Activated CD8-positive, alpha-beta T cell treated with anti-CD3 and anti-CD28 coated beads for 36 hours (primary cell): ENCODE data around the gene DNAJB2. TPM values are rescaled to one million over a fixed set of nuclear protein-coding genes. Genes with fewer than 3 reads are reported as not detected.
"Not testable (repeated sequence)": the region's sequence is repeated elsewhere in the genome, so short reads cannot be mapped to it uniquely, and the experiment has no call there.

Experiments used
- ATAC-seq: fragments of 200-7000 bp; cut with Tn5 transposase; one replicate; pipeline ENCODE4 v1.10.0; 2021; ENCODE audit warnings: mild to moderate bottlenecking, moderate library complexity
- CTCF ChIA-PET: fragments of 350-600 bp; sonication (Branson Sonifier 250); formaldehyde crosslinking; loops from one replicate; lab custom pipeline; 2021; ENCODE audit warnings: antibody characterized with exemption; lab: Charles Lee
- POLR2A ChIA-PET: fragments of 350-600 bp; sonication (Branson Sonifier 250); formaldehyde crosslinking; loops from one replicate; lab custom pipeline; 2021; ENCODE audit warnings: antibody characterized with exemption; lab: Charles Lee
- DNase-seq: peaks from one replicate; pipeline ENCODE4 v3.0.0-alpha.2; 2020
- H3K27ac Mint-ChIP-seq: one replicate; pipeline ENCODE4 v1.8.0; 2021; ENCODE audit warnings: mild to moderate bottlenecking, mixed read lengths
- H3K27me3 Mint-ChIP-seq: one replicate; pipeline ENCODE4 v1.8.0; 2021; ENCODE audit warnings: mixed read lengths
- H3K36me3 Mint-ChIP-seq: one replicate; pipeline ENCODE4 v1.8.0; 2021; ENCODE audit warnings: low read depth, mixed read lengths
- H3K4me1 Mint-ChIP-seq: one replicate; pipeline ENCODE4 v1.8.0; 2021; ENCODE audit warnings: low read depth, mixed read lengths
- H3K4me3 Mint-ChIP-seq: one replicate; pipeline ENCODE4 v1.8.0; 2021; ENCODE audit warnings: mild to moderate bottlenecking, moderate library complexity, mixed read lengths
- H3K9me3 Mint-ChIP-seq: one replicate; pipeline ENCODE4 v1.8.0; 2021; ENCODE audit warnings: mixed read lengths
- CTCF ChIP-seq: fragments of 200-600 bp; IDR thresholded peaks from one replicate; pipeline ENCODE4 v1.8.0; 2022; ENCODE audit warnings: antibody characterized with exemption, mild to moderate bottlenecking
- intact Hi-C: fragments of 100-400 bp; cut with micrococcal nuclease; formaldehyde crosslinking; loops from one replicate; pipeline ENCODE4 v1.10.0; 2022
- total RNA-seq, 2 experiments: library from RNA; stranded (reverse); gene quantifications; one replicate each; pipeline ENCODE4 v1.2.3, GENCODE V29; 2021

Gene DNAJB2
- total RNA-seq, 2 experiments from 2014 or later = 61.8 to 63.3 TPM

- peaks cover 33% of the 10 kb centered on the region for H3K36me3 Mint-ChIP-seq
- ATAC-seq = no peak
- H3K4me1 Mint-ChIP-seq = peaks cover 34% of the 10 kb centered on the region
- CTCF ChIA-PET = interaction anchor here (15.5 kb wide), 1 partner anchor 11 kb away, joined by 336 read pairs; no protein-coding TSS in a partner anchor
- no peak for DNase-seq
- intact Hi-C loops = no loop called here
- H3K27me3 Mint-ChIP-seq = no peaks in the 10 kb centered on the region
- H3K4me3 Mint-ChIP-seq = no peak overlapping the region
- no peak for TF ChIP-seq CTCF
- POLR2A ChIA-PET = interaction anchor here (2.0 kb wide), 1 partner anchor 9 kb away, joined by 10 read pairs; no protein-coding TSS in a partner anchor
- H3K9me3 Mint-ChIP-seq = no peaks in the 10 kb centered on the region
- no peak overlapping the region for H3K27ac Mint-ChIP-seq
Measured at GRCh38 chr2:219285373-219285735, 6.2 kb downstream of the DNAJB2 start.

GRCh38 chr2:219285894-219286425 lies 6.8 kb downstream of the DNAJB2 start:
- TF ChIP-seq CTCF = no peak
- Mint-ChIP-seq H3K36me3 (peaks cover 27% of the 10 kb centered on the region), H3K4me1 (peaks cover 28% of the 10 kb centered on the region), H3K9me3 (no peaks in the 10 kb centered on the region), H3K27me3 (no peaks in the 10 kb centered on the region), H3K27ac (peak overlapping the region; percentile 52), H3K4me3 (no peak overlapping the region)
- intact Hi-C loops = no loop called here
- ChIA-PET CTCF (interaction anchor here (1.1 to 15.5 kb wide), 3 partner anchors 8 to 36 kb away, joined by 3 to 336 read pairs (median 7); no protein-coding TSS in a partner anchor), POLR2A (interaction anchor here (0.6 to 2.0 kb wide), 2 partner anchors 9 to 56 kb away, joined by 3 to 10 read pairs; partner anchors contain the start of genes ANKZF1 and ATG9A)
- ATAC-seq (no peak), DNase-seq (no peak)

DNA sequence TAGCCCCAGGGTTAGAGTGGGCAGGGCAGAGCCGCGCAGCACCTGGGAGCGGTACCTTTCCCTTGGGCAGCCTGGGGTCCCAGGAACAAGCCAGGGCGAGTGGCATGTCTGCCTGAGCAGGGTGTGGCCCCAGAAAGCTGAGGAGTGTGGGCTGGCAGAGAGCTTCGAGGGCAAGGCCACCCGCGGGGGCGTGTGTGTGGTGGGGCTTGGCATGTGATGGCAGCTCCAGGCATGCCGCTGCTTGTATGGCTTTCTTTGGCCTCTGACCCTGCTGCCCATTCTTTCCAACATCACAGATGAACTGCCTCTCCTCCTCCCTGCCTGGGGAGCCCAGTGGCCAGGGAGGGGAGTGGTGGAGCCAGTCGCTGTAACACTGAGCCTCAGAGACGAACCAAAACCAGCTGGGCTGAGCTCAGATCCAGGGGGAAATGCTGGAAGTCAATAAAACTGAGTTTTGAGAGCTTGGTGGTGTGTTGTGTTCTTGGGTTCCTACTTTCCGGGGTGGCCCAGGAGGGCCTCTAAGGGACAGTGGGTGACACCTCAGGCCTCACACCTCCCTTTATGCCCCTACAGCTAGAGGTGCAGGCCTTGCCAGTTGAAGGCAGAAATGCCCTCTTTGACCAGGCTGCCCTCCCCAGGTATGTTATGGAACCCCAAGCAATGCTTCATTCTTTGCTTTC lies 7.4 kb downstream of the DNAJB2 start:
- intact Hi-C loops = no loop called here
- Mint-ChIP-seq H3K9me3 (no peaks in the 10 kb centered on the region), H3K4me3 (no peak overlapping the region), H3K36me3 (peaks cover 21% of the 10 kb centered on the region), H3K4me1 (peaks cover 22% of the 10 kb centered on the region), H3K27ac (peak overlapping the region; percentile 52), H3K27me3 (no peaks in the 10 kb centered on the region)
- ChIA-PET CTCF (interaction anchor here (0.8 to 15.5 kb wide), 4 partner anchors 8 to 71 kb away, joined by 3 to 336 read pairs (median 5); no protein-coding TSS in a partner anchor), POLR2A (interaction anchor here (0.6 to 2.0 kb wide), 2 partner anchors 8 to 57 kb away, joined by 3 to 10 read pairs; partner anchors contain the start of genes ANKZF1 and ATG9A)
- no peak for DNase-seq
- TF ChIP-seq CTCF = no peak
- no peak for ATAC-seq

DNA sequence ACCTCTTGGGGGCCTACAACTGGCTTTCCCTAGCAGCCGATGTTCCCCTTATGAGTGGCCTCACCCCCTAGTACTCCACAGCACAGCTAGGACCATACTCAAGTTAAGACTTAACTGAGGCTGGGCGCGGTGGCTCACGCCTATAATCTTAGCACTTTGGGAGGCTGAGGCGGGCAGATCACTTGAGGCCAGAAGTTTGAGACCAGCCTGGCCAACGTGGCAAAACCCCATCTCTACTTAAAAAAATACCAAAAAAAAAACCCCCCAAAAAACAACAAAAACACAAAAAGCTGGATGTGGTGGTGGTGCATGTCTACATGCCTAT lies 7.9 kb downstream of the DNAJB2 start:
- Mint-ChIP-seq H3K36me3 (peaks cover 19% of the 10 kb centered on the region), H3K27ac (peak overlapping the region; percentile 52), H3K4me1 (peaks cover 21% of the 10 kb centered on the region)
- CTCF ChIA-PET = interaction anchor here (0.8 to 15.5 kb wide), 4 partner anchors 9 to 71 kb away, joined by 3 to 336 read pairs (median 5); no protein-coding TSS in a partner anchor
- intact Hi-C loops, H3K27me3 Mint-ChIP-seq, H3K9me3 Mint-ChIP-seq, DNase-seq, POLR2A ChIA-PET, H3K4me3 Mint-ChIP-seq: not testable (repeated sequence)
- ATAC-seq = peak; percentile 22

- ChIA-PET POLR2A (no interaction called here), CTCF (interaction anchor here (0.8 to 15.5 kb wide), 3 partner anchors 9 to 72 kb away, joined by 3 to 336 read pairs (median 7); no protein-coding TSS in a partner anchor)
Measured at GRCh38 chr2:219287580-219288265, 8.6 kb downstream of the DNAJB2 start.

More at GRCh38 chr2:219287580-219288265, 8.6 kb downstream of the DNAJB2 start:
- no peaks in the 10 kb centered on the region for H3K27me3 Mint-ChIP-seq
- peak overlapping the region; percentile 59 for H3K27ac Mint-ChIP-seq
- DNase-seq = no peak
- no peak for TF ChIP-seq CTCF
- H3K4me1 Mint-ChIP-seq = peaks cover 19% of the 10 kb centered on the region
- H3K4me3 Mint-ChIP-seq = no peak overlapping the region
- H3K9me3 Mint-ChIP-seq = no peaks in the 10 kb centered on the region
- intact Hi-C loops = no loop called here
- peak; percentile 38 for ATAC-seq
- H3K36me3 Mint-ChIP-seq = peaks cover 15% of the 10 kb centered on the region
